Heart left ventricle (tissue), 16 donors: ENCODE measurements around the gene MOGAT2. TPM values are rescaled to one million over a fixed set of nuclear protein-coding genes. Genes with fewer than 3 reads are reported as not detected.

Experiments used
- ATAC-seq, 4 donors: fragments of 200-7000 bp; cut with Tn5 transposase; one replicate each; pipeline ENCODE4 v1.9.1; 2020 to 2022; ENCODE audit warnings: moderate library complexity in 4 of 4, mild to moderate bottlenecking in 3 of 4, moderate number of reproducible peaks in 1 of 4
- DNase-seq, 5 donors: peaks; one replicate each; pipeline ENCODE4 v3.0.0-alpha.2; 2020
- H3K27ac ChIP-seq, 12 donors: fragments of 200-600 bp; sonication (generic) in 4 of 12; one replicate each; pipeline versions ENCODE4 v1.5.0 to v1.8.0; 2016 to 2022; ENCODE audit warnings: mild to moderate bottlenecking in 2 of 12
- H3K27me3 ChIP-seq, 9 donors: fragments of 200-600 bp; sonication (generic) in 2 of 9; one replicate each; pipeline versions ENCODE4 v1.5.1 to v1.8.0; 2016 to 2022; ENCODE audit warnings: mild to moderate bottlenecking in 3 of 9
- H3K36me3 ChIP-seq, 9 donors: fragments of 200-600 bp; sonication (generic) in 2 of 9; one replicate each; pipeline versions ENCODE4 v1.5.0 to v1.8.0; 2018 to 2022; ENCODE audit warnings: mild to moderate bottlenecking in 2 of 9
- H3K4me1 ChIP-seq, 12 donors: fragments of 200-600 bp; sonication (generic) in 4 of 12; one replicate each; pipeline versions ENCODE4 v1.5.0 to v1.8.0; 2016 to 2022; ENCODE audit warnings: mild to moderate bottlenecking in 3 of 12
- H3K4me3 ChIP-seq, 12 donors: fragments of 200-600 bp; sonication (generic) in 4 of 12; one replicate each; pipeline versions ENCODE4 v1.5.0 to v1.8.0; 2017 to 2022; ENCODE audit warnings: mild to moderate bottlenecking in 9 of 12, moderate library complexity in 4 of 12
- H3K9me3 ChIP-seq, 12 donors: fragments of 200-600 bp; sonication (generic) in 4 of 12; one replicate each; pipeline versions ENCODE4 v1.5.0 to v1.8.0; 2016 to 2022; ENCODE audit warnings: mild to moderate bottlenecking in 1 of 12
- POLR2A ChIP-seq, 2 donors: fragments of 450-650 bp; IDR thresholded peaks; one replicate each; pipeline ENCODE4 v1.6.1; 2017; ENCODE audit warnings: antibody characterized with exemption in 2 of 2, mild to moderate bottlenecking in 2 of 2, moderate library complexity in 2 of 2
- WGBS, 4 donors: extraction: QIAGEN DNeasy Blood & Tissue Kit in 2 of 4; methylation state at CpG; one replicate each; pipeline versions ENCODE4 v1.1.5 to v1.1.7; 2013 to 2018; 5-methylcytosine and 5-hydroxymethylcytosine counted together
- intact Hi-C, 10 donors: fragments of 100-400 bp; cut with DNase I; formaldehyde crosslinking; loops; one replicate each; pipeline versions ENCODE4 v1.11.1 to v1.14.2; 2022
- polyA plus RNA-seq, 2 donors: library from polyadenylated mRNA; stranded (reverse); fragments of 200-250 nt; gene quantifications; one replicate each; pipeline ENCODE4 v1.2.3, GENCODE V29; 2013
- total RNA-seq, 9 donors: library from RNA; depleted of rRNA in 2 of 9; stranded (reverse); fragments of >200 nt in 2 of 9; fragmentation: NEBNext Ultra II Directional in 3 of 9; extraction: Animal tissue kit (Norgen Biotek cat#: 25700) in 3 of 9; gene quantifications; one replicate each; pipeline versions ENCODE4 v1.1.0 to v1.2.4, GENCODE V29; 2016 to 2023
- TF ChIP-seq, protein P1 (sequence below), 12 donors: fragments of 200-600 bp; sonication (generic) in 4 of 12; IDR thresholded peaks; one replicate each; pipeline versions ENCODE4 v1.5.0 to v1.8.0; 2018 to 2022; ENCODE audit warnings: antibody characterized with exemption in 12 of 12, mild to moderate bottlenecking in 5 of 12
- donor health status: ischemic (EF 13 %, LVEDD 7.1; RV severe dilation, severe dysfunction).
- donor health status: healthy with polysubstance abuse.
- donor health status: DM: no; HTN: yes; CAD: no.
- donor health status: DM: no; HTN: no; CAD: no.
- donor health status: ischemic (EF 25% LVEDD 6.9; RV normal size, moderate dysfunction).
- donor health status: ischemic (EF 25% LVEDD 5.7; RV mildly dilated, moderate dysfunction).
- donor health status: healthy.
- donor health status: DM: yes; HTN: yes; CAD: no.
- donor health status: ischemic (EF 35%, LVEDD 5.7; RV mildly dilated, moderate dysfunction).
- donor health status: nonischemic (EF 11% LVEDD 7.7; RV severe dilation, severe dysfunction).
- donor health status: DM: yes; HTN: yes; CAD: no.
- donor health status: PGD.
- donor health status: ischemic (EF 29% LVEDD 5.4; RV normal size, mild dysfunction).
- donor health status: nonischemic (EF 23%, LVEDD 6.1; RV moderate dilation, normal function).

The MOGAT2 gene
- total and polyA plus RNA-seq, 11 donors: 0.04 to 0.27 (median 0.22) TPM; not detected in 7

GRCh38 chr11:75722669-75723042 is 5.0 kb downstream of the MOGAT2 start:
- Histone ChIP-seq H3K4me1 (peaks cover 0 to 25% (median 6%) of the 10 kb centered on the region in 12 donors), H3K9me3 (no peaks in the 10 kb centered on the region), H3K27me3 (no peaks in the 10 kb centered on the region), H3K4me3 (no peak overlapping the region), H3K27ac (no peak overlapping the region), H3K36me3 (no peaks in the 10 kb centered on the region)
- TF ChIP-seq, protein P1, sequence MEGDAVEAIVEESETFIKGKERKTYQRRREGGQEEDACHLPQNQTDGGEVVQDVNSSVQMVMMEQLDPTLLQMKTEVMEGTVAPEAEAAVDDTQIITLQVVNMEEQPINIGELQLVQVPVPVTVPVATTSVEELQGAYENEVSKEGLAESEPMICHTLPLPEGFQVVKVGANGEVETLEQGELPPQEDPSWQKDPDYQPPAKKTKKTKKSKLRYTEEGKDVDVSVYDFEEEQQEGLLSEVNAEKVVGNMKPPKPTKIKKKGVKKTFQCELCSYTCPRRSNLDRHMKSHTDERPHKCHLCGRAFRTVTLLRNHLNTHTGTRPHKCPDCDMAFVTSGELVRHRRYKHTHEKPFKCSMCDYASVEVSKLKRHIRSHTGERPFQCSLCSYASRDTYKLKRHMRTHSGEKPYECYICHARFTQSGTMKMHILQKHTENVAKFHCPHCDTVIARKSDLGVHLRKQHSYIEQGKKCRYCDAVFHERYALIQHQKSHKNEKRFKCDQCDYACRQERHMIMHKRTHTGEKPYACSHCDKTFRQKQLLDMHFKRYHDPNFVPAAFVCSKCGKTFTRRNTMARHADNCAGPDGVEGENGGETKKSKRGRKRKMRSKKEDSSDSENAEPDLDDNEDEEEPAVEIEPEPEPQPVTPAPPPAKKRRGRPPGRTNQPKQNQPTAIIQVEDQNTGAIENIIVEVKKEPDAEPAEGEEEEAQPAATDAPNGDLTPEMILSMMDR (IDR thresholded peaks at IDR 0.05): no peak
- TF ChIP-seq POLR2A (IDR thresholded peaks at IDR 0.05): no peak
- DNase-seq (no peak), ATAC-seq (no peak)
- WGBS, 4 donors: 86 to 91% (median 89%) methylated on average over 8 to 9 of the region's 9 CpGs
- intact Hi-C loops: loop anchor here in 9 of 10 donors (2.0 to 10.0 kb wide), 6 partner anchors 45 to 422 kb away; partner anchors contain the start of gene DGAT2 (in 5 of the 9)

DNA sequence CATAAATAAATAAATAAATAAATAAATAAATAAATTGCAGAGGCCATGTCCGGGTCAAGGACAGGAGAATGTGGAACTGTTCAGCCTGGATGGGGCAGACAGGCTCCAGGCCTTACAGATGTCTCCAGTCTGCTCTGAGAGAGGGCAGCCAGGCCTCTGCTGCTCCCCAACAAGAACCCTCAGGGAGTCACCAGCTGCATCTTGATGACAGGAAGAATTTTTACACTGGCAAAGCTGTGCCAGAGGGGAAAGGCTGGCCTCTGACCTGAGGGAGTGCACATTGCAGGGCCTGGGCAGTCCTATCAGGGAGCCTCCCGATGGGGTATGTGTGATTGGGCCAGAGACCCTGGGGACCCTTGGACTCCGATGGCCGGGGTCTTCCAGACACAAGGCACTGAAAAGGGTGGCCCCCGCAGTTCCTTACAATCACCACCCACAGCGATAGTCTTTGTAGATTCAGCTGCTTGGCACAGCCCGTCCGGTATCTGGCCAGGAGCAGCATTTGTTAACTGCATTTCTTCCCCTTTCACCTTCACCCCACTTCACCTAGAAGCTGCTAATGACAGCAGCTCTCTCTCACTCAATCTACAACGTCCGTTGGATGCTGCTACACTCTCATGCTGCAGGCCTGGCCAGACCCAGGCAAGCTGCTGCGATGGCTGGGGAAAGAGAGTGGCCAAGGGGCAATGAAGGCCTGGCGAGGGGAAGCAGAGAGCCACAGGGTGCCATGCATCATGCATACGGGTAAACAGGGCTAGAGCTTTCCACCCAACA is 8.1 kb downstream of the MOGAT2 start:
- no peaks in the 10 kb centered on the region for H3K27me3 ChIP-seq
- no peaks in the 10 kb centered on the region for H3K9me3 ChIP-seq
- peaks cover 0 to 13% (median 5%) of the 10 kb centered on the region in 12 donors for H3K4me1 ChIP-seq
- peak overlapping the region in 9 of 12 donors; percentile 17 to 76 (median 62) for H3K27ac ChIP-seq
- TF ChIP-seq, protein P1 (IDR thresholded peaks at IDR 0.05): no peak
- no peak for TF ChIP-seq POLR2A (IDR thresholded peaks at IDR 0.05)
- DNase-seq (no peak), ATAC-seq (peak; percentile 28 to 50 (median 32))
- H3K36me3 ChIP-seq: no peaks in the 10 kb centered on the region
- intact Hi-C loops: loop anchor here in 6 of 10 donors (10.0 kb wide), 2 partner anchors 139 to 419 kb away; no protein-coding TSS in a partner anchor
- 59 to 62% (median 60%) methylated on average over 13 of the region's 13 CpGs for WGBS, 4 donors
- H3K4me3 ChIP-seq: no peak overlapping the region

DNA sequence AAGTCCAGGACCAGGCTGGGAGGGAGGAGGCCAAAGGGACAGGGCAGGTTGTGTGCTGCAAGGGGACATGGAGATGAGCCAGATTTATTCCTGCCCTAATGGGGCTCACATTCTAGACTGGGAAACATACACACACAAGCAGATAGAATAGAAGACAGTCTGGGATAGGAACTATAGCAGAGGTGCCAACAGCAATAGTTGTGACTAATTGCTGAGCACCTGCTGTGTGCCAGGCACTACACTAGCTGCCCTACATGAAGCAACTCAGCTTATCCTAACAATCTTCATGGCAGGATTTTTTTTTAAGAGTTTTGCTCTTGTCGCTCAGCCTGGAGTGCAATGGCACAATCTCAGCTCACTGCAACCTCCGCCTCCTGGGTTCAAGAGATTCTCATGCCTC is 11.4 kb downstream of the MOGAT2 start:
- TF ChIP-seq, protein P1 (IDR thresholded peaks at IDR 0.05): no peak
- no peak for TF ChIP-seq POLR2A (IDR thresholded peaks at IDR 0.05)
- ATAC-seq: no peak
- WGBS, 4 donors: 92 to 100% (median 96%) methylated on average over 2 of the region's 2 CpGs
- H3K27ac ChIP-seq: no peak overlapping the region
- H3K4me3 ChIP-seq: no peak overlapping the region
- no peaks in the 10 kb centered on the region for H3K27me3 ChIP-seq
- H3K4me1 ChIP-seq: peaks cover 0 to 20% (median 5%) of the 10 kb centered on the region in 12 donors
- no peak for DNase-seq
- intact Hi-C loops: loop anchor here in 6 of 10 donors (10.0 kb wide), 2 partner anchors 136 to 416 kb away; no protein-coding TSS in a partner anchor
- H3K9me3 ChIP-seq: no peaks in the 10 kb centered on the region
- no peaks in the 10 kb centered on the region for H3K36me3 ChIP-seq

- no peak overlapping the region for H3K4me3 ChIP-seq
- H3K36me3 ChIP-seq: no peaks in the 10 kb centered on the region
- H3K27ac ChIP-seq: no peak overlapping the region
- intact Hi-C loops: no loop called here
- TF ChIP-seq, protein P1 (IDR thresholded peaks at IDR 0.05): no peak
- TF ChIP-seq POLR2A (IDR thresholded peaks at IDR 0.05): no peak
- no peaks in the 10 kb centered on the region for H3K9me3 ChIP-seq
- WGBS, 4 donors: 92 to 98% (median 96%) methylated on average over 5 of the region's 5 CpGs
- H3K4me1 ChIP-seq: peaks cover 0 to 29% (median 10%) of the 10 kb centered on the region in 12 donors
- no peak for ATAC-seq
- no peak for DNase-seq
- H3K27me3 ChIP-seq: no peaks in the 10 kb centered on the region
Observed at GRCh38 chr11:75731095-75731494, 13.5 kb downstream of the MOGAT2 start.
